Measurements from ENCODE around the gene DIS3L2. TPM values are rescaled to one million over a fixed set of nuclear protein-coding genes. Genes with fewer than 3 reads are reported as not detected.
A peak's percentile ranks its signal among the peaks of the same experiment; 100 is the strongest.
"Not testable (repeated sequence)": the region's sequence is repeated elsewhere in the genome, so short reads cannot be mapped to it uniquely, and the experiment has no call there.

The DIS3L2 gene
- total RNA-seq, 2 donors from 2014 or later: 21.6 to 30.2 TPM

- ATAC-seq (replicated peaks): no peak
- H3K9me3 Mint-ChIP-seq: no peaks in the 10 kb centered on the region
- no peak overlapping the region for H3K4me3 Mint-ChIP-seq
- H3K4me1 Mint-ChIP-seq: peaks cover 15% of the 10 kb centered on the region
- no peaks in the 10 kb centered on the region for H3K27me3 Mint-ChIP-seq
- H3K36me3 Mint-ChIP-seq (ENCODE audit: low read depth): no peaks in the 10 kb centered on the region
- H3K27ac Mint-ChIP-seq: no peak overlapping the region
Observed at GRCh38 chr2:232139786-232140562, 178.5 kb downstream of the DIS3L2 start.

DNA sequence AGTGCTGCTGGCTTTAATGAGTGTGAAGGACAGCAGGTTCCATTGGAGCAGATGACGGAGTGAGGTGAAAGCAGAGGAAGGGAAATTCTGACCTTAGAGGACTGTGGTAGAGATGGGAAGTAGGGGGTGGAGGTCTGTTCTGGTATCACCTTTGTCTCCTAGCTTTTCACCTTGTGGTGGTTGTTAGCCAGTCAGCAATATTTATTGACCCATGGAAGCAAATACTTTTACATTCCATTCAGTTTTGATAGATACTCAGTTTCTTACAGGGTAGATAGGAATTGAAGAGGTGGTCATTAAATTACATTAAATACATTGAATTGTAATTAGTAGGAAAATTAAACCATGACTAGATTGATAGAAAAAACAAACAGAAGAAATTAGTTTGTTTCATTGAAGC is 180.1 kb downstream of the DIS3L2 start:
- ATAC-seq (replicated peaks): no peak
- Mint-ChIP-seq H3K9me3 (no peaks in the 10 kb centered on the region), H3K4me3 (no peak overlapping the region), H3K27me3 (no peaks in the 10 kb centered on the region), H3K4me1 (peaks cover 12% of the 10 kb centered on the region), H3K27ac (no peak overlapping the region), H3K36me3 (ENCODE audit: low read depth) (no peaks in the 10 kb centered on the region)

- H3K9me3 Mint-ChIP-seq: no peaks in the 10 kb centered on the region
- peaks cover under 1% of the 10 kb centered on the region for H3K36me3 Mint-ChIP-seq (ENCODE audit: low read depth)
- peak; percentile 31 for ATAC-seq (replicated peaks)
- H3K27ac Mint-ChIP-seq: no peak overlapping the region
- H3K4me1 Mint-ChIP-seq: peaks cover 12% of the 10 kb centered on the region
- H3K4me3 Mint-ChIP-seq: no peak overlapping the region
- no peaks in the 10 kb centered on the region for H3K27me3 Mint-ChIP-seq
Observed at GRCh38 chr2:232142049-232142448, 180.5 kb downstream of the DIS3L2 start.

DNA sequence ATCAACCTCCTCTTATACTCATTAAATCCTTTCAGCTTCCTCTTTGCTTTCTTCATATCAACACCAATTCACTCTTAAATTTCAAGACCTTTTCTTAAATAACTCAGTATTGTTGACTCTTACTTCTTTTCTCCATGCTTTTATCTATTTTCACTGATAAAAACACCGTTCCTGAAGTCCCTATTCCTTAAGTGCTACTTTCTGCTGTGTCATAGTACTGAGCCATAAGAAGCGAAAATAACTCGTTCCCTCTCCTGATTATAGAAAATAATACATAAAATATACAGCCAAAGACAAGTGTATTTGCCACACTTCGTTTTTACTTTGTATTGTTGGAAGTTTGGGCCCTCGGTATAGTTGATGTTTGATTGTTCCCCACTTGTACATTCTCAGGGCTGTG is 181.0 kb downstream of the DIS3L2 start:
- Mint-ChIP-seq H3K36me3 (ENCODE audit: low read depth) (peaks cover 5% of the 10 kb centered on the region), H3K27me3 (no peaks in the 10 kb centered on the region), H3K9me3 (no peaks in the 10 kb centered on the region), H3K27ac (no peak overlapping the region), H3K4me1 (peaks cover 12% of the 10 kb centered on the region), H3K4me3 (no peak overlapping the region)
- ATAC-seq (replicated peaks): no peak

DNA sequence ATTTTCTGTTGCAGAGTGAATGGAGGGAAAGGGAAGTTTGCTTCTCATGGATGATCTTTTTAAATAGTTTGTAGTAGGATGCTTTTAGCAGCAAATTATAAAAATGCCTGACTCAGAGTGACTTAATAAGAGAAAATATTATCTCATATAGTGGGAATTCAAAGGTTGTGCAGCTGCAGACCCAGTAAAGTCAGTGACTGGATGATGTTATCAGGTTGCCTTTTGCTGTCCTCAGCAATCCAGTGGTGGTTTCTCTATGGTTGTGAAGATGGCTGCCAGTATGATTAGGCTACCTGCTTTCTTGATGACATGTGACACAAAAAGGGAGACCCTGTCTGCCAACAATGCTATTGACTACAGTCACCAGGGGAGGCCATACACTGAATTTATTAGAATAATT is 184.8 kb downstream of the DIS3L2 start:
- Mint-ChIP-seq H3K27ac (no peak overlapping the region), H3K9me3 (no peaks in the 10 kb centered on the region), H3K4me3 (no peak overlapping the region), H3K4me1 (no peaks in the 10 kb centered on the region), H3K27me3 (no peaks in the 10 kb centered on the region), H3K36me3 (ENCODE audit: low read depth) (peaks cover 5% of the 10 kb centered on the region)
- no peak for ATAC-seq (replicated peaks)

DNA sequence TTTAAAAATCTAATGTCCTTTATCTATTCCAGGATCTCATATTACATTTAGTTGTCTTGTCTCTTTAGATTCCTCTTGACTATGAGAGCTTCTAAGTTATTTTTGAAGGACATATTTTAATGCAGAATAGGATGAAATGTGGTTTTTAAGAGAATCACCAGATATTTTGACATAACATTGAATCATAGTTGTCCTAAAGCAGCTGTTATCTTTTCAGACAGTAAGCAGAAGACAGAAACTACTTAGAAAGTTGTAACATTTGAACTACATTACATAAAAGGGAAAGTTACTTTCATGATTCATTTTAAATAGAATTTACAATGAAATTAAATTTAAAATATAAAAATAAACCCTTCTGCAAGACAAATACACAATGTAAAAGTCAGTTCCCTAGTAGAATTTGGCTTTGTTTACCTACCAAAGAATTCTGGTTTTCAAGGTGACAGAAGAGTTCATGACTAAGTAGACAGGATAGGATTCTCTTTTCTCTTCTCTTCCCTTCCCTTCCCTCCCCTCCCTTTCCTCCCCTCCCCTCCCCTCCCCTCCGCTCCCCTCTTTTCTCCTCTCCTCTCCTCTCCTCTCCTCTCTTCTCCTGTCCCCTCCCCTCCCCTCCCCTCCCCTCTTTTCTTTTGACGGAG is 186.0 kb downstream of the DIS3L2 start:
- no peaks in the 10 kb centered on the region for H3K4me1 Mint-ChIP-seq
- no peak for ATAC-seq (replicated peaks)

DNA sequence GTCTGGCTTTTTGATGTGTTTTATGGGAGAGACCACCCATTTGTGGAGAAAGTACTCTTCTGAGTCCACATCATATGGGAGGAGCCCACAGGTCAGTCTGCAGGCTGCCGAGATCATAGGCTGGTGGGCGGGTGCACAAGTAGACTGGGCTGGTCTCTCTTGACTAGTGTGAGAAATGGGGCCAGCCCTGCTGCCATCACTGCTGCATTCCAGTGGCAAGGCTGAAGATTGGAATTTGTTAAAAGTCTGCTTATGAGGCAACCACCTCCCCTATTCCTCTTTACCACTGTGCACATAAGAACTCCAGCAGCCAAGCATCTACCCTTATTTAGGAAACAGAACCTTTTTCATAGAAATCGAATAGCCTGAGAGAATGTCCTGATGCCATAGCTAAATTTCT is 200.7 kb downstream of the DIS3L2 start:
- Mint-ChIP-seq H3K36me3 (ENCODE audit: low read depth) (peaks cover 60% of the 10 kb centered on the region), H3K27me3 (no peaks in the 10 kb centered on the region), H3K9me3 (no peaks in the 10 kb centered on the region), H3K4me1 (no peaks in the 10 kb centered on the region), H3K4me3 (no peak overlapping the region), H3K27ac (no peak overlapping the region)
- no peak for ATAC-seq (replicated peaks)

More for the DNA sequence above, 186.0 kb downstream of the DIS3L2 start:
- Mint-ChIP-seq H3K27me3 (no peaks in the 10 kb centered on the region), H3K4me3 (no peak overlapping the region), H3K27ac (no peak overlapping the region), H3K36me3 (ENCODE audit: low read depth) (peaks cover 5% of the 10 kb centered on the region), H3K9me3 (no peaks in the 10 kb centered on the region)

GRCh38 chr2:232170396-232170795 is 208.9 kb downstream of the DIS3L2 start:
- Mint-ChIP-seq H3K27me3 (no peaks in the 10 kb centered on the region), H3K36me3 (ENCODE audit: low read depth) (peaks cover 11% of the 10 kb centered on the region), H3K27ac (peak overlapping the region; percentile 9), H3K4me3 (no peak overlapping the region), H3K4me1 (peaks cover 4% of the 10 kb centered on the region), H3K9me3 (no peaks in the 10 kb centered on the region)
- ATAC-seq (replicated peaks): no peak

- peaks cover 9% of the 10 kb centered on the region for H3K4me1 Mint-ChIP-seq
- no peak overlapping the region for H3K27ac Mint-ChIP-seq
- peaks cover 4% of the 10 kb centered on the region for H3K9me3 Mint-ChIP-seq
- H3K36me3 Mint-ChIP-seq (ENCODE audit: low read depth): peaks cover 20% of the 10 kb centered on the region
- no peaks in the 10 kb centered on the region for H3K27me3 Mint-ChIP-seq
- ATAC-seq (replicated peaks): no peak
- no peak overlapping the region for H3K4me3 Mint-ChIP-seq
Observed at GRCh38 chr2:232174662-232175061, 213.1 kb downstream of the DIS3L2 start.

GRCh38 chr2:232176587-232176986 is 215.1 kb downstream of the DIS3L2 start:
- peaks cover 13% of the 10 kb centered on the region for H3K36me3 Mint-ChIP-seq (ENCODE audit: low read depth)
- ATAC-seq (replicated peaks); H3K4me1 Mint-ChIP-seq; H3K4me3 Mint-ChIP-seq; H3K9me3 Mint-ChIP-seq; H3K27me3 Mint-ChIP-seq; H3K27ac Mint-ChIP-seq: not testable (repeated sequence)

DNA sequence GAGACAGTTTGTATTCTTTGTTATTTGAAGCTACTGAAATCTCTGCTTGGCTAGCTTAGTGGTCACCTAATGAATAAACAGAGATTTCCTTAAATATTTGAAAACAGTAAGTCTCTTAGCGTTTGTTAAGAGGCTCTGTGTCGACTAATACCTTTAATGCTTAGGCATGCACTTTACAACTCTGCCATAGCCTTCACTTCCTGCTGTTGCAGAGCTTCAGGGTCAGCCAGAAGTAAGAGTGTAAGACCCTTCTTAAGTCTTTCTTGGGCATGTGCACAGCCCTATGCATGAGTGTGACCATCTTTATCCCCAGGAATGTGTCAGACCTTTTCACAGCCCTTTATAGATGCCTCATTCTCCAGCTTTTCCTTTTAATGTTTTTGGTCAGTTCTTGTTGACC is 221.8 kb downstream of the DIS3L2 start:
- H3K36me3 Mint-ChIP-seq (ENCODE audit: low read depth): peaks cover 16% of the 10 kb centered on the region
- no peaks in the 10 kb centered on the region for H3K9me3 Mint-ChIP-seq

DNA sequence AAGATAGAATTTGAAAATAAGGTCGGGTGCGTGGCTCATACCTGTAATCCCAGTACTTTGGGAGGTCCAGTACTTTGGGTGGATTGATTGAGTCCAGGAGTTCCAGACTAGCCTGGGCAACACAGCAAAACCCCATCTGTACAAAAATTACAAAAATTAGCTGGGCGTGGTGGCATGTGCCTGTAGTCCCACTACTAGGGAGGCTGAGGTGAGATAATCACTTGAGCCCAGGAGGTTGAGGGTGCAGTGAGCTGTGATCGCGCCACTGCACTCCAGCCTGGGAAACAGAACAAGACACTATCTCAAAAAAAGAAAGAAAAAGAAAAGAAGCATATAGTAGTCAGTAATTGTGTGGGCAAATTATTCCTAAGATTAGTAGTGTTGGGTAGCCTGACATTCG is 222.8 kb downstream of the DIS3L2 start:
- Mint-ChIP-seq H3K9me3 (no peaks in the 10 kb centered on the region), H3K4me1 (no peaks in the 10 kb centered on the region), H3K4me3 (no peak overlapping the region), H3K27me3 (no peaks in the 10 kb centered on the region), H3K27ac (no peak overlapping the region), H3K36me3 (ENCODE audit: low read depth) (peaks cover 16% of the 10 kb centered on the region)
- ATAC-seq (replicated peaks): no peak

More for the DNA sequence above, 221.8 kb downstream of the DIS3L2 start:
- Mint-ChIP-seq H3K27me3 (no peaks in the 10 kb centered on the region), H3K4me1 (no peaks in the 10 kb centered on the region), H3K27ac (no peak overlapping the region), H3K4me3 (no peak overlapping the region)
- ATAC-seq (replicated peaks): no peak

DNA sequence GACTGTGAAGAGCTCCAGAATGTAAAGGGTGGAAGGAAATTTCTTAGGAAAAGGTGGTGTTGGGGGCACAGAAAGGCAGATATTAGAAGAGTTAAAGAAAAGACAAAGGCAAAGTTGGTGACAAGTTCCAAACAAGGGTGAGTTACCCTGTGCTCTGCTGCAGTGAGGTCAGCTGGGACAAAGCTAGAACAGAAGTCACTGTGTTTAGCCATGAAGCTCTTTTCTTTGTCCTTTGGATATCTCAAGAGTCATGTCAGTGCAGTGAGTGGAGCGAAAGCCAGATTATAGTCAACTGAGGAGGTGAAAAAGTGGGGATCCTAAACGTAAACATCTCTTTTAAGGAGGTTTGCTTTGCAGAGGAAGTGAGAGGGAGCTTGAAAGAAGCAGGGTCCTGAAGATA is 229.3 kb downstream of the DIS3L2 start:
- no peaks in the 10 kb centered on the region for H3K4me1 Mint-ChIP-seq
- H3K4me3 Mint-ChIP-seq: no peak overlapping the region
- peaks cover 26% of the 10 kb centered on the region for H3K36me3 Mint-ChIP-seq (ENCODE audit: low read depth)
- H3K9me3 Mint-ChIP-seq: peaks cover 4% of the 10 kb centered on the region
- H3K27me3 Mint-ChIP-seq: no peaks in the 10 kb centered on the region
- ATAC-seq (replicated peaks): no peak
- no peak overlapping the region for H3K27ac Mint-ChIP-seq

- H3K4me3 Mint-ChIP-seq: no peak overlapping the region
- peaks cover 4% of the 10 kb centered on the region for H3K9me3 Mint-ChIP-seq
- no peaks in the 10 kb centered on the region for H3K27me3 Mint-ChIP-seq
- H3K27ac Mint-ChIP-seq: no peak overlapping the region
- H3K4me1 Mint-ChIP-seq: no peaks in the 10 kb centered on the region
- ATAC-seq (replicated peaks): no peak
- peaks cover 40% of the 10 kb centered on the region for H3K36me3 Mint-ChIP-seq (ENCODE audit: low read depth)
Observed at GRCh38 chr2:232195487-232195886, 234.0 kb downstream of the DIS3L2 start.

- Mint-ChIP-seq H3K4me1 (no peaks in the 10 kb centered on the region), H3K9me3 (peaks cover 4% of the 10 kb centered on the region), H3K27ac (no peak overlapping the region), H3K36me3 (ENCODE audit: low read depth) (peaks cover 49% of the 10 kb centered on the region), H3K4me3 (no peak overlapping the region), H3K27me3 (no peaks in the 10 kb centered on the region)
- no peak for ATAC-seq (replicated peaks)
Observed at GRCh38 chr2:232196802-232197201, 235.3 kb downstream of the DIS3L2 start.
